Occipital lobe (tissue), 2 donors: ENCODE results near the gene SERAC1. TPM values are rescaled to one million over a fixed set of nuclear protein-coding genes. Genes with fewer than 3 reads are reported as not detected.

ENCODE experiments used
- DNase-seq: peaks from one replicate; lab custom pipeline; 2025; lab: John Stamatoyannopoulos, UW
- total RNA-seq: library from RNA; depleted of rRNA; stranded (reverse); fragments of >200 nt; gene quantifications from one replicate; pipeline ENCODE4 v1.2.3, GENCODE V29; 2014

Gene SERAC1
- total RNA-seq, 1 donor from 2014 or later = 16.8 TPM

- DNase-seq = no peak
Measured at GRCh38 chr6:158080849-158081656, 87.0 kb downstream of the SERAC1 start.

GRCh38 chr6:158078320-158078719, 89.7 kb downstream of the SERAC1 start:
- DNase-seq = no peak

- no peak for DNase-seq
Measured at GRCh38 chr6:158077676-158078075, 90.4 kb downstream of the SERAC1 start.

GRCh38 chr6:158076548-158076947, 91.5 kb downstream of the SERAC1 start:
- DNase-seq = no peak

- no peak for DNase-seq
Measured at GRCh38 chr6:158073776-158074175, 94.3 kb downstream of the SERAC1 start.

GRCh38 chr6:158072083-158072721, 95.9 kb downstream of the SERAC1 start:
- DNase-seq = peak; percentile 79

- no peak for DNase-seq
Measured at GRCh38 chr6:158071121-158072082, 96.7 kb downstream of the SERAC1 start.

- DNase-seq = no peak
Measured at GRCh38 chr6:158070513-158070912, 97.5 kb downstream of the SERAC1 start.

GRCh38 chr6:158069800-158070195, 98.3 kb downstream of the SERAC1 start:
- DNase-seq = no peak

- DNase-seq = no peak
Measured at GRCh38 chr6:158068893-158069799, 98.9 kb downstream of the SERAC1 start.

GRCh38 chr6:158068156-158068892, 99.7 kb downstream of the SERAC1 start:
- no peak for DNase-seq

- no peak for DNase-seq
Measured at GRCh38 chr6:158067436-158068015, 100.5 kb downstream of the SERAC1 start.

- DNase-seq = no peak
Measured at GRCh38 chr6:158066136-158066781, 101.8 kb downstream of the SERAC1 start.

GRCh38 chr6:158064725-158065251, 103.3 kb downstream of the SERAC1 start:
- DNase-seq = no peak

GRCh38 chr6:158063736-158064135, 104.3 kb downstream of the SERAC1 start:
- no peak for DNase-seq

- DNase-seq = no peak
Measured at GRCh38 chr6:158061709-158062461, 106.2 kb downstream of the SERAC1 start.

- no peak for DNase-seq
Measured at GRCh38 chr6:158061361-158061708, 106.7 kb downstream of the SERAC1 start.
